Measurements from ENCODE around the gene MEFV. TPM values are rescaled to one million over a fixed set of nuclear protein-coding genes. Genes with fewer than 3 reads are reported as not detected.

MEFV gene
- total and polyA plus RNA-seq, 2 of the 4 experiments (the other 2 are of a cell fraction) = not detected

GRCh38 chr16:3252967-3253366, 3.5 kb downstream of the MEFV start:
- H4K5ac ChIP-seq (ENCODE audit: low read depth, low read length) = no peak overlapping the region
- POLR2A ChIA-PET (ENCODE audit: unreplicated experiment) = no interaction called here
- dilution Hi-C loops (cut with HindIII; ENCODE audit: low sequenced_read_pairs, unreplicated experiment) = no loop called here

More at GRCh38 chr16:3252967-3253366, 3.5 kb downstream of the MEFV start:
- Histone ChIP-seq H3K23ac (ENCODE audit: low read depth, low read length) (no peak overlapping the region), H3K4me2 (ENCODE audit: low read depth, low read length) (no peak overlapping the region), H2AK9ac (replicated peaks; ENCODE audit: low read depth, low read length, poor library complexity) (no peak overlapping the region), H2BK15ac (ENCODE audit: low read depth, low read length) (no peak overlapping the region), H3K56ac (ENCODE audit: extremely low read depth, insufficient read depth, low read length) (no peak overlapping the region), H3K9me3 (ENCODE audit: control insufficient read depth, insufficient read depth, low read length) (no peaks in the 10 kb centered on the region; the same call in 1 of the 2 replicates), H3K36me3 (ENCODE audit: control insufficient read depth, insufficient read depth, low read length) (no peaks in the 10 kb centered on the region), H3K9ac (ENCODE audit: low read depth, low read length) (no peak overlapping the region), H2BK5ac (ENCODE audit: low read depth, low read length, poor library complexity, severe bottlenecking) (no peak overlapping the region), H4K8ac (ENCODE audit: low read depth in 2 of 2, low read length in 2 of 2) (no peak overlapping the region), H3K4ac (ENCODE audit: low read depth, low read length) (no peak overlapping the region), H3K27ac (ENCODE audit: insufficient read depth, low read length) (no peak overlapping the region), H3K9me1 (ENCODE audit: insufficient read depth, low read length) (no peaks in the 10 kb centered on the region), H2AK5ac (ENCODE audit: low read depth, low read length) (no peak overlapping the region), H4K91ac (ENCODE audit: insufficient read depth, low read depth, low read length) (no peak overlapping the region), H3K79me1 (ENCODE audit: low read depth in 1 of 2, low read length in 2 of 2) (no peaks in the 10 kb centered on the region), H4K20me1 (ENCODE audit: insufficient read depth, low read length) (no peaks in the 10 kb centered on the region), H3K27me3 (ENCODE audit: control insufficient read depth, insufficient read depth, low read length) (peaks cover 25% of the 10 kb centered on the region), H2AFZ (replicated peaks; ENCODE audit: low read length, poor library complexity) (no peak overlapping the region), H3K4me3 (ENCODE audit: insufficient read depth, low read depth, low read length) (no peak overlapping the region), H3K18ac (ENCODE audit: low read depth, low read length) (no peak overlapping the region), H3K4me1 (ENCODE audit: control insufficient read depth, insufficient read depth, low read length) (no peaks in the 10 kb centered on the region), H3K14ac (replicated peaks; ENCODE audit: low read depth, low read length) (no peak overlapping the region), H2BK20ac (ENCODE audit: low read depth, low read length) (no peak overlapping the region), H2BK120ac (ENCODE audit: low read depth, low read length) (no peak overlapping the region)
- DNase-seq (no peak), ATAC-seq (ENCODE audit: low read depth) (no peak)
- intact Hi-C loops (cut with micrococcal nuclease) = no loop called here
- CTCF ChIA-PET = no interaction called here
- WGBS, 2 experiments (ENCODE audit: extremely low coverage in 2 of 2, insufficient read length in 1 of 2) = 60% methylated on average over 1 of the region's 4 CpGs; no CpG with 5 or more reads in 1 of the 2 experiments
- no TSS peak for BruUV-seq (replicated peaks)
- TF ChIP-seq CEBPB (IDR thresholded peaks at IDR 0.05; ENCODE audit: low read depth, low read length) (no peak), BHLHE40 (IDR thresholded peaks at IDR 0.05; ENCODE audit: low read depth, low read length) (no peak), FOS (IDR thresholded peaks at IDR 0.05; ENCODE audit: low read depth, low read length) (no peak), MAFK (IDR thresholded peaks at IDR 0.05; ENCODE audit: low read depth, low read length) (no peak), RCOR1 (IDR thresholded peaks at IDR 0.05; ENCODE audit: insufficient replicate concordance, low read length) (no peak), ELK1 (IDR thresholded peaks at IDR 0.05; ENCODE audit: borderline replicate concordance, low read depth, low read length) (no peak), RFX5 (IDR thresholded peaks at IDR 0.05; ENCODE audit: low read depth, low read length) (no peak), CHD1 (IDR thresholded peaks at IDR 0.05; ENCODE audit: low read depth, low read length) (no peak), MXI1 (IDR thresholded peaks at IDR 0.05; ENCODE audit: borderline replicate concordance, low read depth, low read length) (no peak), USF2 (IDR thresholded peaks at IDR 0.05; ENCODE audit: low read depth, low read length) (no peak), NFE2L2 (IDR thresholded peaks at IDR 0.05; ENCODE audit: low read depth, low read length) (no peak), SMC3 (IDR thresholded peaks at IDR 0.05; ENCODE audit: low read depth, low read length) (no peak), RAD21 (IDR thresholded peaks at IDR 0.05; ENCODE audit: low read length) (no peak), MAZ (IDR thresholded peaks at IDR 0.05; ENCODE audit: borderline replicate concordance, low read depth, low read length) (no peak), POLR2A (IDR thresholded peaks at IDR 0.05; ENCODE audit: low read depth, low read length) (no peak), CTCF (conservative IDR thresholded peaks at IDR 0.05; ENCODE audit: low read depth, low read length) (no peak)
- in situ Hi-C loops (cut with MboI; ENCODE audit: low sequenced_read_pairs) = no loop called here

Measured in IMR-90 (cell line).